MCF 10A (cell line): ENCODE results near the gene PARS2. TPM values are rescaled to one million over a fixed set of nuclear protein-coding genes. Genes with fewer than 3 reads are reported as not detected.

Experiments
- BruUV-seq: library from RNA; stranded (reverse); fragments of 400-500 nt; replicated peaks from 2 replicates; lab custom pipeline; 2021; lab: Mats Ljungman, UMichigan
- CTCF ChIA-PET: fragments of 300-600 bp; sonication (Branson Sonifier 250); formaldehyde crosslinking; extraction: SDS; loops from one replicate; lab custom pipeline; 2021; ENCODE audit warnings: antibody characterized with exemption, inconsistent platforms; lab: Yijun Ruan, JAX
- POLR2A ChIA-PET: fragments of 300-600, 350-650 bp; sonication (Branson Sonifier 250); formaldehyde crosslinking; extraction: SDS; loops from one replicate; lab custom pipeline; 2020; ENCODE audit warnings: antibody characterized with exemption, inconsistent platforms; lab: Yijun Ruan, JAX
- DNase-seq: peaks from one replicate; pipeline ENCODE4 v3.0.0-alpha.2; 2018; ENCODE audit not compliant: unreplicated experiment
- H3K27ac Mint-ChIP-seq: one replicate; pipeline ENCODE4 v1.8.0; 2022; ENCODE audit warnings: mild to moderate bottlenecking, low read depth, mixed read lengths; ENCODE audit not compliant: unreplicated experiment
- H3K27me3 Mint-ChIP-seq: one replicate; pipeline ENCODE4 v1.8.0; 2022; ENCODE audit warnings: mixed read lengths; ENCODE audit not compliant: insufficient read depth, unreplicated experiment
- H3K36me3 Mint-ChIP-seq: one replicate; pipeline ENCODE4 v1.8.0; 2022; ENCODE audit warnings: mild to moderate bottlenecking, moderate library complexity, mixed read lengths; ENCODE audit not compliant: insufficient read depth, unreplicated experiment
- H3K4me1 Mint-ChIP-seq: one replicate; pipeline ENCODE4 v1.8.0; 2022; ENCODE audit warnings: mixed read lengths; ENCODE audit not compliant: insufficient read depth, unreplicated experiment
- H3K4me3 Mint-ChIP-seq: one replicate; pipeline ENCODE4 v1.8.0; 2022; ENCODE audit warnings: mild to moderate bottlenecking, moderate library complexity, mixed read lengths; ENCODE audit not compliant: unreplicated experiment
- H3K9me3 Mint-ChIP-seq: one replicate; pipeline ENCODE4 v1.8.0; 2022; ENCODE audit warnings: mixed read lengths; ENCODE audit not compliant: unreplicated experiment
- CTCF ChIP-seq: fragments of 200-600 bp; IDR thresholded peaks from one replicate; pipeline ENCODE4 v1.8.0; 2022; ENCODE audit warnings: antibody characterized with exemption, mild to moderate bottlenecking; ENCODE audit not compliant: unreplicated experiment
- intact Hi-C: fragments of 100-400 bp; cut with micrococcal nuclease; formaldehyde crosslinking; loops from 2 replicates; pipeline ENCODE4 v1.14.1; 2022
- total RNA-seq: library from RNA; stranded (reverse); gene quantifications from 2 replicates; pipeline ENCODE4 v1.2.3, GENCODE V29; 2022

PARS2 gene
- total RNA-seq, 1 experiment from 2014 or later: 4.7 TPM

- POLR2A ChIA-PET: no interaction called here
- no peaks in the 10 kb centered on the region for H3K27me3 Mint-ChIP-seq
- no peak for DNase-seq
- H3K4me1 Mint-ChIP-seq: peaks cover 39% of the 10 kb centered on the region
- no peaks in the 10 kb centered on the region for H3K9me3 Mint-ChIP-seq
- intact Hi-C loops: no loop called here
- no peak for TF ChIP-seq CTCF
- CTCF ChIA-PET: interaction anchor here (1.0 kb wide), 1 partner anchor 125 kb away, joined by 3 read pairs; no protein-coding TSS in a partner anchor
- no peak overlapping the region for H3K27ac Mint-ChIP-seq
- H3K36me3 Mint-ChIP-seq: no peaks in the 10 kb centered on the region
- no peak overlapping the region for H3K4me3 Mint-ChIP-seq
- no TSS peak for BruUV-seq
Observed at GRCh38 chr1:54796902-54797301, 32.6 kb upstream of the PARS2 start.

DNA sequence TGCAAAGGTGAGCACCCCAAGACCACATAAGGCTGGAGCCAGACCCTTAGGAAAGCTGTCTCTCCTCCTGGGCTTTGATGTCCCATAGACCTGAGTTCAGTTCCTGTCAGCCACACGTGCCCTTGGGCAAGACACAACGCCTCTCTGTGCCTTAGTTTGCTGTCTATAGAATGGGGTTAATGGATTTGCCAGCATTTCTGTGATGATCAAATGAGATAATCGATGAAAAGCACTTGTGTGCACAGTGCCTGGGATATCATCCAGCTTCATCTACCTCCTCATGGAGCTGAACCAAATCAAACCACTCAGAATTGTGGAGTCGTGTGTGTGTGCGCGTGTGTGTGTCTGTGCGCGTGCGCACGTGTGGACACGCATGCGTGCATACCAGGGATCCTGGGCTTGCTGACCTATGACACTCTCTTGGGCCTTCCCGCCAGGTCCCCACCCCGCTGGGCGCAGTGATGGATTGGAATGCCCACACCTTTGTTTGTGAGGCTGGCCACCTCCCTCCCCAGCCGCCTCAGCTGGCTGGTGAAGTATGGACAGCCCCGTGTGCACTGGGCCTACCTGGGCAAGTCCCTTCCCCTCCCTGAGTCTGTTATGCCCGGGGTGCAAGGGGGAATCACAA, 31.6 kb upstream of the PARS2 start:
- ChIA-PET CTCF (interaction anchor here (0.5 to 1.0 kb wide), 5 partner anchors 26 to 920 kb away, joined by 3 read pairs; no protein-coding TSS in a partner anchor), POLR2A (no interaction called here)
- Mint-ChIP-seq H3K27me3 (no peaks in the 10 kb centered on the region), H3K36me3 (no peaks in the 10 kb centered on the region), H3K4me3 (no peak overlapping the region), H3K4me1 (peaks cover 32% of the 10 kb centered on the region), H3K27ac (no peak overlapping the region), H3K9me3 (no peaks in the 10 kb centered on the region)
- intact Hi-C loops: no loop called here
- DNase-seq: no peak
- TF ChIP-seq CTCF: no peak
- BruUV-seq: no TSS peak

DNA sequence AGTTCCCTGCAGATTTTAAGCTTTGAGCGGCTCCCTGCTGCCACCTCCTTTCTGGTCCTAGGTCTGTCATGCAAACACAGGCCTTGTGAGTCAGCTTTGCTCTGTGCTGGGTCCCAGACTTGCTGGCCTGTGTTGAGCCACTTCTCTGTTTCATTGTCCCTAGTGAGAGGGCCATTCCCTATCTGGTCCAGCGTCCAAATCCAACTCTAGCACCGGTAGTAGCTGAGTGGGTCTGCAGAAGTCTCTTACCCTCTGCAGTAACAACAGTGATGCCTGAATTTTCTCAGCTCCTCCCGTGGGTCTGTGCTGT, 31.0 kb upstream of the PARS2 start:
- DNase-seq: no peak
- no TSS peak for BruUV-seq
- no peaks in the 10 kb centered on the region for H3K36me3 Mint-ChIP-seq
- peaks cover 32% of the 10 kb centered on the region for H3K4me1 Mint-ChIP-seq
- no peaks in the 10 kb centered on the region for H3K9me3 Mint-ChIP-seq
- H3K27ac Mint-ChIP-seq: no peak overlapping the region
- intact Hi-C loops: no loop called here
- no peak overlapping the region for H3K4me3 Mint-ChIP-seq
- ChIA-PET CTCF (interaction anchor here (0.6 to 0.8 kb wide), 2 partner anchors 25 to 920 kb away, joined by 3 read pairs; no protein-coding TSS in a partner anchor), POLR2A (interaction anchor here (0.5 kb wide), 1 partner anchor 27 kb away, joined by 3 read pairs; no protein-coding TSS in a partner anchor)
- TF ChIP-seq CTCF: no peak
- H3K27me3 Mint-ChIP-seq: no peaks in the 10 kb centered on the region

DNA sequence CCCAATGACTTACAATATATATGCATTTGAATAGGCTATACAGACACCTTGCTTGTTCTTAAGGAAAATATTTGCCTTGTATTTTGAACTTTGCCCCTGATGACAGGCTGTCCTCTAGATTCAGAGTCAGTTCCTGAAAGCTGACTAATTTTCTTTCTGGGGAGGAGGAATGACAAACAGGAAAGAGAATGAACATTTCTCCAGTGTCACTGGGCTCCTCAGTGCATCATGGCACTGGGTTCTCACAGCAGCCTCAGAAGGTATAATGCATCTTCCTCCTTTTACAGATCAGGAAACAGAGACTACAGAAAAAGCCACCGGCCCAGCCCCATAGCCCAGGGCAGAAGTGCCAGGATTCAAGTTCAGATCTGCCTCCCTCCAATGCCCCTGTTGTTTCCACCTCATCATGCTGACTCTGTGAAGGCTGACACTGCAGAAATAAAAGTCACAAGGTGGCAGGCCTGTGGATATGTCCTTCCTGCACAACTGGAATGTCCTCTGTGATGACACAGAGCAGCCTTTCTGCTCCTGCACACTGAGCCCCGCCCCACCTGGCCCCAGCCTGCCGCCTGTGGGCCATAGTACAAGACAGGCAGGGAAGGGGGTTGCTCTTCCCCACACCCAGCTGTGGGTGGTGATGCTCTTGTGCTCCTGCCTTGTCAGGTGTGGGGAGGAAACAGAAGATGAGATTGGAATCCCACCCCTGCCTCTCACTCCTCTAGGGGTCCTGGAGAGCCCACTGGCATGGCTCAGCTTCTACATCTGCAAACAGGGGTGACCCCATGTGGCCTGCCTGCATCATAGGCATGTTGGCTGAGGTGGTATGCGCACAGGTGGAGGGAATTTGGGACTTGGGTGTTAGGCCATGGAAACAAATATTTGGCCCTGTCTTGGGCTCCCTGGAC, 30.4 kb upstream of the PARS2 start:
- DNase-seq: no peak
- BruUV-seq: no TSS peak
- no peak for TF ChIP-seq CTCF
- Mint-ChIP-seq H3K36me3 (no peaks in the 10 kb centered on the region), H3K9me3 (no peaks in the 10 kb centered on the region), H3K27me3 (no peaks in the 10 kb centered on the region), H3K4me1 (peaks cover 26% of the 10 kb centered on the region), H3K4me3 (no peak overlapping the region), H3K27ac (no peak overlapping the region)
- intact Hi-C loops: no loop called here
- POLR2A ChIA-PET: interaction anchor here (0.5 kb wide), 1 partner anchor 26 kb away, joined by 3 read pairs; no protein-coding TSS in a partner anchor
- CTCF ChIA-PET: interaction anchor here (0.6 kb wide), 1 partner anchor 919 kb away, joined by 3 read pairs; no protein-coding TSS in a partner anchor
